Stimulated activated CD4-positive, alpha-beta T cell treated with anti-CD3 and anti-CD28 coated beads, Interleukin-2, amount 100 ng/mL, for 48 hours (primary cell): ENCODE results near the gene LMBRD2.

Experiments
- DNase-seq, 2 donors: peaks; one replicate each; pipeline ENCODE4 v3.0.0-alpha.2; 2020

LMBRD2 gene

DNA sequence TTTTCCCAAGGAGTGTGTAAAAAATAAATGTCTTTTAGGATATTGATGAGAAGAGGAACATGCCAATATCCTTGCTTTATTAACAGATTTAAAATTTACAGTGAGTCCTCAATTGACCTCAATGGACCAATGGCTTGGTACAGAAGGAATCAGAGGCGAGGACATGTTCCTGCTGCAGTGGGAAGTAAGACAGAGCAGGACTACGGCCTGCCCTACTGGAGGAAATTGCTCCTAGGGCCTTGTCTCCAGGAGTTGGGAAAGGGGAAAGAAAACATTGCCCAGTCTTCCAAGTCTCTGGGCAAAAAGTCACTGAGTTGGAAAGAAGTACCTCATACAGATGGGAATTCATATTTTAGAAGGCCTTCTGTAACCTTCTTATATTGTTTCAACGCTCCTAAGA is 51.9 kb downstream of the LMBRD2 start:
- DNase-seq, result no peak

DNA sequence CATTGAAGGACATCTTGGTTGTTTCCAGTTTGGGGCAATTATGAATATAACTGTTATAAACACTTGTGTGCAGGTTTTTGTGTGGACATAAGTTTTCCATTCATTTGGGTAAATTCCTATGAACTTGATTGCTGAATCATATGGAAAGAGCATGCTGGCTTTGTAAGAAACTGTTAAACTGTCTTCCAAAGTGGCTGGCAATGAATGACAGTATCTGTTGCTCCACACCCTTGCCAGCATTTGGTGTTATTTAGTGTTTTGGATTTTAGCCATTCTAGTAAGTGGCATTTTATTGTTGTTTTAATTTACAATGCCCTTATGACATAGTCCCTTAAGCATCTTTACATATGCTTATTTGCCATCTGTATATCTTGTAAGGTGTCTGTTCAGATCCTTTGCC is 55.2 kb downstream of the LMBRD2 start:
- no peak for DNase-seq

DNA sequence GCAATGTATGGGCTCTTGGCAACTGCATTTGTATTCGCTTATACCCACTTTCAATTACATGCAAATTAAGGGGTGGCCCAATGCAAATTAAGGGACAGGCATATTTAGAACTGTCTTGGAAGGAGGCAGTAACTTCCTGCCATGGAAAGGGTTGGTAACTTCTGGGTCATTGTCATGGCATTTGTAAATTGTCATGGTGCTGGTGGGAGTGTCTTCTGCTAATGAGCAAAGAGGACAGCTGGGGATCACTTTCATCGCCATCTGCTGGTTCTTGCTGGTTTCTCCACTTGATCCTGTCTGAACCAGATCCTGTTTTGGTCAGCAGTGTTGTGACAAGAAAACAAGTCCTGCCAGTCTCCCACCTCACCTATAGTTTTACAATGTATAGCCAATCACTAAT is 61.7 kb downstream of the LMBRD2 start:
- no peak for DNase-seq

DNA sequence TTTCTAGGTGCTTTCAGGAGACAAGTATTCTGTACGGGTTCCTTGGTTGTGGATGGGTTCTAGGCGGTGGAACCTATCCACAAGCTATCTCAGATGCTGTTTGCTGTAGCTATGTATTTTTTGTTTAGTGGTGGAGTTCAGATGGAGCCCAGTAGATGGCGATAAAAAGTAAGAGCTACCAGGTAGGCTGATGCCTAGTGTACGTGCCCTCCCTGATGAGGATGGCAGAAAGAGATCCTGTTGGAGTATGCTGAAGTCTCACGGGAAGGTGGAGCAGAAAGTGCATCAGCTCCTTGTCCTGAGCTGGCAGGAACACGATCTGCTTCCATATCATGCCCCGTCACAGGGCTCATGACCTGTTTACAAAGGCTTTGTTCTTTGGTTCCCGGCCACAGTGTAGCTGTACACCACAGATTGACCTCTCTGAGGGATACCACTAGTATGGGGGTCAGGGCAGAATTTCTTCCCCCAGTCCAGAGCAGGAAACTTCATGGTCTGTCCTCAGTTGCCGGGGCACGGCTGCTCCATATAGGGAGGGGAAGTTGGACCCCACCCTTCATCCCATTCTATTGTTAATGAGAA is 72.4 kb downstream of the LMBRD2 start:
- DNase-seq, result peak; percentile 15 to 23

DNA sequence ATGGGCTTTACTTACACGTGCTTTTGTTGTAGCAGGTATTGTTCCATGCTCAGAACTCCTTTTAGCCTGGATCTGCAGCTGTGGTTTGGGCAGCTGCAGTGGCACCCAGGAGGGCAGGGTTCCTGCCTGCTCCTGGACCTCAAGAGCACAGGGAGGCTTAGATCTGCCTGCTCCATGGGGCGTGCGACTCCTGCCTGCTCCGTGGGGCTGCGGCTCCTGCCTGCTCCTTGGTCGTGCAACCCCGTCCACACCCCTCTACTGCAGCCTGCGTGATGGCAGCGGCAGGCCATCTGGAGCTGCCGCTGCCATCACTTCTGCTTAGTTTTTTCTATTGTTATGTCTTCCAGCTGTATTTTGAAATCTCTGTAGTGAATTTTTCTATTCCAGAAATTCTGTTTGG is 73.3 kb downstream of the LMBRD2 start:
- DNase-seq, result no peak

DNA sequence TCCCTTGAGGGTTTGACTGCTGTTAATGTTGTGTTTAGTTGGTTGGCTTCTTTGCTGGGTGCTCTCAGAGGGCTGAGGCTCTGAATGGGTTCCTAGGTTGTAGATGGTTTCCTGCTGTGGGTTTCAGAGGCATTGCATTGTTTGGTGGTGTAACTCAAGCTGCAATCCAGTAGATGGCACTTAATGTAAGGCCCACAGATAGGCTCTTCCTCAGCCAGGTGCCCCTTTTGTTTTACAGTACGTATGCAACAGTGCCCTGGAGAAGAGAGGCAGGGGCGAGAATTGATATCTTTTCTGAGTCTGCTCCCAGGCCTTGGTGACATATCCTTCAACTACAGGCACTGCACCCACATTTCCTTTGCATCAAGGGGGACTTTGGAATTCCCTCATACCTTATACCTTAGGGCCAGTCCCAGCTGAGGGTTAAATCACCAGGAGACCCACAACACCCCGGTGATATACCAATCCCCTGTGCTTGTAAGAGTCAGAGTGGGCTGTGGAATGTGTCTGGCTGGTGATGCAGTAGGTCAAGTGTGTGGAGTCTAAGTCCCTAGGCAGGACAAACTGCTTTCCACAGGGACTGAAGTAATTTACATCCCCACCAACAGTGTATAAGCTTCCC is 78.0 kb downstream of the LMBRD2 start:
- DNase-seq, result no peak

DNA sequence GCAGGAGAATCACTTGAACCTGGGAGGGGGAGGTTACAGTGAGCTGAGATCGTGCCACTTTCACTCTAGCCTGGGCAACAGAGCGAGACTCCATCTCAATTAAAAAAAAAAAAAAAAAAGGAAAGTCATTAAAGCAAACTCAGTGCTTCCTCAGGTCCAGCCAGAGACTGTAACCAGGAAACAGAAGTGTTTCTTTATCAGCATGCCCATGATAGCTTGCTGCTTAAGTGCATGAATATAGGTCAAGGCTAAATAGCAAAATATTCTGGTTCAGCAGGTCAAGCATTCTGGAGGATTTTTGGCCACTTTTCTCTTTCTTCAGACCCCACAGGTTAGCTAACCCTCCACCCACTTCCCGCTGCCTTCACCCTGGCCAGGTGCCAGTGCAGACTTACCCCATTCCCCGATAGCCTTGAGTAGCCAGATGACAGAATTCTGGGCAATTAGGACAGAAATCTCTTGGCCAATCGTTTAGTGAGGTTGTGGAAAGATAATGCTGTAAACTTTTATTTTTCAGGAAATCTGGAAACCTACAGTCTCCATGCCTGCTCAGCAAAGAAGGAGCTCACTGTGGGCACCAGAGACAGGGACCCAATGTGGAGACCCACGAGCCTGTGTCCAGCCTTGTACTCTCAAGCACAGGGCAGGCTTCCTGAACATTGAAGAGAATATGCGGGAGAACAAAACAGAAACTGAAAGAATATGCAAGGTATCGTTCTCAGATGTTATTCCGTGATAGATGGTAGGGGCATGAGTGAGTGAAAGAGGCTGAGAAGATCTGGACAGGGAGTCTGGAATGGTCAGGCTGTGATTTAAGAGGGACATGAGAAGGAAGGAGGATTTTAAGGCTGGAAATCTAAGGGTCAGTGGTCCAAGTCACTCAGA is 80.8 kb downstream of the LMBRD2 start:
- no peak for DNase-seq

DNA sequence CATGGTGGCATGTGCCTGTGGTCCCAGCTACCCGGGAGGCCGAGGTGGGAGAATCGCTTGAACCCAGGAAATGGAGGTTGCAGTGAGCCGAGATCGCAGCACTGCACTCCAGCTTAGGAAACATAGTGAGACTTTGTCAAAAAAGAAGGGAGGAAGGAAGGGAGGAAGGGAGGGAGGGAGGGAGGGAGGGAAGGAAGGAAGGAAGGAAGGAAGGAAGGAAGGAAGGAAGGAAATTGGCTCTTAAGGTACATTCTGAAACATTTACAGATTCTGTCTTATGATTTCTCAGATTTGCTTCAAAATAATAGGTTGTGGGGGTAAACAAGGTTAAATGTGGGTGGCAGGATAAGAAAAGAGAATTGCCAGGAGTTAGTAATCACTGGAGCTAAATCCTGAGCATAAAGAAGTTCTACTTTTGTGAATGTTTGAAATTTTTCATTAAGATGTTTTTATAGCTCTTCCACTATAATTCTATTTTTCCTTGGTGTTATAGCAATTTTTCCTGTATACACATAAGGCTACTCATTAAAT is 82.9 kb downstream of the LMBRD2 start:
- DNase-seq, result no peak

DNA sequence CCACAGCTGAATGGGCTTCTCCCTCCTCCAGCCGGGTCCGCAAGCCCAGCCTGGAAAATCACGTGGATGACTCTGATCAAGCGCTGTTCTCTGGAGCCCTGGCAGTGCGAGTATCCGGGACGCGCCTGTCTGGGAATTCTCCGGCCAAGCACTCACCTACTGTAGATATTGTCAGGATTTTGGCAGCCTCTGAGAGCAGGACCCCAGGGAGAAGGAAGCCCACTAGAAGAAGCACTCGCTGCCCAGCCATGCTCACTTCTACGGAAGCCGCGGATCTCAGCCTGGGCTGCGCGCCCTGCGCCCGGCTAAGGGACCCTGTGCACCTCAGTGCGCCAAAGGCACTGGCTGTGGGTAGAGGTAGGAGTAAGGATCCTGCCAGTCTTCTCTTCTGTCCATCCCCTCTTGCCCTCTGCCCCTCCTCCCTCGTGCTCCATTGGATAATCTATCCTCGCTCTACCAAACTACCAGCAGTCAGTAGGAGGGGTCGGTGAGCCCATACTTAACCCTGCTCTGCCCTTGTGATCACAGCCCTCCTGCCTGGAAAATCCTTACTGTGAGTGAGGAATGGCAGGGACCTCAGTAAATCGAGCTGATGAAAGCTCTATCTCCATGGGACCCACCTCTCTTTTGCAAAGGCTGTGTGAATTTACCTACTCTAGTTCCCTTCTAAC is 85.0 kb downstream of the LMBRD2 start, which contains the start of gene UGT3A2:
UGT3A2 (minus strand) TSS at position 343 of the 671 bp plus-strand sequence; CDS start at position 250, 93 bp downstream.
- no peak for DNase-seq

DNA sequence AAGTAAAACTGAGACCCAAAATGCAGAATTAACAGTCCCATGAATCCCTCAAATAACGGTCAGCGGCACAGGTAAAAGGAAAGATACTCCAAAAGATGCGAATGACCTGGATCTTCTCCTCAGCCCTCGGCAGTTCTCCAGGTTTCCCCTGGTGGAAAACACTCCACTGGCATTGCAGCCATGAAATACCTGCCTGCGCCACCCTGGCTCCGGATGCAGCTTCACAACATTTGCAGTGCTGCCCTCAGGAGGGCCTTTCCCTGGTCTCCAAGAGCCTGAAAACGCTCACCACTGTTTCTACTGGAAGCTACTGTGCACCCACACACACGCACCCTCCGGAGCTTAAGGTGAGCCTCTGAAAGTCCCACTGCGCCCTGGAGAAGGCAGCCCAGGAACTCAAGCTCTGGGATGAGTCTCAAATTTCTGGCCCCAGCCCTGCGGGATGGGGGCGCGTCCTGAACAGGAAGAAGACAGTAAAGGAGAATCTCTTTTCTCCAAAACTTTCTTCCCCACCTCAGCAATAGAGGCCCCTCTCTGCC is 85.6 kb downstream of the LMBRD2 start:
- DNase-seq, result no peak

DNA sequence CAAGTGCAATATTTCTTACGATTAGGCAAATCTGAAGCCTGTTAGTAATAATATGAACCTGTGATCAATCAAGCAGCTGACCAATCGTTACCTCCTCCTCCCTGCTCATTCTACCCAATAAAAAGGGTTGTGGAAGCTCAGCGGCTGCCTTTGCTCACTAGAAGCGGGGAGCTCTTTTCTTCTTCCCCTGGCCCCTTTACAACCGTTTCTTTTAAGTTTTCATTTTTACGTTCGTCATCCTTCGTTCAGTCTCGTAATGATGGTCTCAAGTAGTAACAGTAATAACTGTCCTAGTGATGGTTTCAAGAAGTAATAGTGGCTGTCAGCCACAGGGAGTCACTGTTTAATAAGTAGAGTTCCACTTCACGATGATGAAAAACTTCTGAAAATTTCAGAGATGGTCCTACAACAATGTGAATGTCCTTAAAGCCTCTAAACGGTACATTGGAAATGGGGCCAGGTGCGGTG is 91.2 kb downstream of the LMBRD2 start:
- DNase-seq, result no peak

DNA sequence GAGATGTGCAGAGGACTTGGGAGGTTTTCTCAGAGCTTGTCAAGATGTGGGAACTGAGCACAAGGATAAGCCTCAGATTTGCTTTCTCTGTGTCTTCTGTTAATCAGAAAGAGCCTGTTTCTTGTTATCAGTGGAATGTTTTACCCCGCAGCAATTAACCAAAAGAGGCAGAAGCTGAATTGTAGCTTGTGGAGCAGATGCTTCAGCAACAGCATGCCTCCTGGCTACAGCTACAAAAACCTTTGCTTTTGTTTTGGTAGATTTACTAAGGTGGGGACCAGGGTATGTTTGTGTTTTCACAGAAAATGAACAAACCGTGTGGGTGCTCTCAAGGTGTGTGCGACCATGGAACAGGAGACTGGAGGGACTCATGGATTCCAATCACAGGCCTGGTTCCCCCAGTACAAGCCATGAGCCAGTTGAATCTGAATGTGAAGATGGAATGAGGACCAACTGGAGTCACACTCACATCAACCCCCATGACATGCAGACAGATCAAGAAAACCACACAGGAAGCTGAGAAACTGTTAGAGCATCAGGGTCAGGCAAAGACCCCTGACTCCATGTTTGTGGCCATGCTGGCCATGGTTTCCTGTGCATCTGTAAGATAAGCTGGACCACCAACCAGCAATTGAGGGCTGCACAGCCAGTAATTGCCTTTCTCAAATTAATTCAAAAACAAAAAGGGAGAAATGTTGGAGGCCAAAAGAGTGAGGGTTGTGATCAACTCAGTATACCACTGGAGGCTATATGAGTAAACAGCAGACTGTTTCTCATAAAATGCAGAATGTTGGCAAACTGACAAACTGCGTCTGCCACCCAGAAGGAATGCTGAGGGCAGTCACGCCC is 91.9 kb downstream of the LMBRD2 start:
- no peak for DNase-seq

DNA sequence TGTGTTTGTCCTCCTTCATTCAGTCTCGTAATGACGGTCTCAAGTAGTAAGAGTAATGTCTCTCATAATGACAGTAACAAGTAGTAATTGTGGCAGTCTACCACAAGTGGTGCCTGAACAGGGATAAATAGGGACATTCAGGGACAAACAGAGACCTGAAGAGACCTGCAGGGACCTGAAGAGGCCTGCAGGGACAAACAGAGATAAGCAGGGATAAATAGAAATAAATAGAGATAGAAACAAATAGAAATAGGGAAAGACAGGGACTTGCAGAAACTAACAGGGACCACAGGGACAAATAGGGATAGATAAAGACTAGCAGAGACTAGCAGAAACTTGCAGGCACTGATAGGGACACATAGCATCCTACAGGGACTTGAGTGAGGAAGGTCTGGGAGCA is 92.9 kb downstream of the LMBRD2 start:
- no peak for DNase-seq

DNA sequence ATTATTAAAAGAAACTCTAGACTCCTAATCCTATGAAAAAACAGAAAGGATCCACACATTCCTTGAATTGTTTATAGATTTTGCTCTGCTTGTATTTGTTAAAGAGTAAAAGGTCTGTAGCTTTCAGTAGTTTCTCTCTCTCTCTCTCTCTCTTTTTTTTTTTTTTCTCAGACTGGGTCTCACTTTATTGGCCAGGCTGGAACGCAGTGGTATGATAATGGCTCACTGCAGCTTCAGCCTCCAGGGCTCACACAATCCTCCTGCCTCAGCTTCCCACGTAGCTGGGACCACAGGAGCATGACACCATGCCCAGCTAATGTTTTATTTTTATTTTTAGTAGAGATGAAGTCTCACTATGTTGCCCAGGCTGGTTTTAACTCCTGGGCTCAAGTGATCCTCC is 94.3 kb downstream of the LMBRD2 start:
- DNase-seq, result no peak

DNA sequence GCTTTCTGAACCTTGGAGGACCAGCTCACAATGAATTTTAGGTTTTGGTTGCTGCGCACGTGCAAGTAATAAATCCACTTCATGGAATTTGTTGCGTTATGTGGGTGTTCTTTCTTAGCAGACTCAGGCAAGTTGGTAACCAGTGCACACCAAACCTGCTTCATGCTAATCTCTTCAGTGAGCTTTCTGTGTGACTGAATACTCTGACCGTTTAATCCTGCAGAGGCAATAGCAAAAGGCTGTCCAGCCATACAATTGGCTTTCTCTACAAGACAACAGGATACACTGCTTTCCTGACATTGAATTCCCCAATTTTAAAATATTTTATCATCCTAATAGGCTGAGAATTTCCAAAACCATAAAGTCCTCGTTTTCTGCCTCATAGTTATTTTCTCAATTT is 95.3 kb downstream of the LMBRD2 start:
- DNase-seq, result no peak

DNA sequence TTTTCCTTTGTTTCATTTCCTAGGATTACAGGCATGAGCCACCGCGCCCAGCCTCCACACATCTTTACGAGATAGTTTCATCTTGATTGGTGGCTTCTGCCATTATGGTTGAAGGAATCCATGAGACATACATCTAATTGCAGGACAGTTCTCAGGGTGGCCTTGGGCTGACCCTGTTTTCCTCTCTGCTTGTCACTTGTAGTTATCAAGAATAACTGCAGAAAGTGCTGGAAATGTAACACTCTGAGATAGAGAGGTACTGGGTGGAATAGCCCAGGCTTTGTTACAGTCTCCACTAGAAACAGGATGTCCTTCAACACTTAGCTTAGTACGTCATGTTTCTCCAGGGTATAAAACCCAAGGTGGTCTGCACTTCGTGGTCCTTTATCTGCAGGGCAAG is 95.7 kb downstream of the LMBRD2 start:
- no peak for DNase-seq

DNA sequence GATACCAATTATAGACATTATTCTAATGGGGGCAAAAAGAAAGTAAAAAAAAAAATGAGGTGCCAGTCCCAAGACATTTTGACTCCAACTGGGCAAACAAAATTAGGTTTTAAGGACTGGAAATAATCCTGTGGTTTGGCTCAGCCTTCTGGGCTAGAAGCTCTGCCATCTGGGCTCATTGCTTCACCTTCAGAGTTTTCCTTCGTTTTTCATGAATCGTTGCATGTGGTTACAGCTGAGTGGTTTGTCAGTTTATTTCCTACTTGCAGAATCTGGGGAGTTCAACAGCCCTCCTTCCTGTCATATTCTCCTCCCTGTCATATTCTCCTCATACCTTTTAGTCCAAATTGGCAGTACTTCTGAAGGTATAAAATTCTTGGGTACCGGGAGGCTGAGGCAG is 97.0 kb downstream of the LMBRD2 start:
- DNase-seq, result no peak

DNA sequence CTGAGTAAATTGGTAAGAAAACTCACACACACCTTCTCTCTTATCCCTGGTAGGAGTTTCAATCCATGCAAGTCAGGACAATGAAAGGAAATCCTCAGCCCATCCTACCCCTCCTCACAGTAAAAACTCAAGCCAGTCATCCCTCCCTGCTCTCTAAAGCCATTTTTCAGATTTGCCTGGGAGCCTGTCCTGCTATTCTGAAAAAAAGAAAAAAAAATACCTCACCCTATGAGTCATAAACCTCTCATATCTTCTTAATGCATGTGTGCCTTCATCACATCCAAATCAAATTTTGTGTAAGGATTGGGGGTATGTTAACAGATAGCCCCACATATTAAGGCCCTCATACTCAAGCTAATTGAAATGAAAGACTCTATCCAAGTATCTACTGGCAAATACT is 99.1 kb downstream of the LMBRD2 start:
- no peak for DNase-seq

DNA sequence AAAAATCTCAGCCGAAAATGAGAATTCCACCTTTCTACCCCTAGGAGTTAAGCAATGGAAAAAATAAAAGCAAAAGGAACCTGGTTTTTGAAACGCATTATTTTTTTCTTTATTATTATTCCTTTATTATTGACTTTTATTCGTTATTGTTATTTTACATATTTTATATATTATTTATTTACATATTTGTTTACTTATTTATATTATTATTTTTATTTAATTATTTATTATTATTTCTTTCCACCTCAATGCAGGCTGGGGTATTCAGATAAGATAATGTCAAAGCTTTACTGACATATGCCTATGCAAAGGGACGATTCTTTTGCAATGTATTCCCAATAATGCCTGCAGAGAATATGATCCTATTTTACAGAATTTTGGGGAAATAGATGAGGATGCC is 101.7 kb downstream of the LMBRD2 start:
- no peak for DNase-seq
